Posterior vena cava (tissue), 2 donors: Measurements from ENCODE around the gene CORO2A. TPM values are rescaled to one million over a fixed set of nuclear protein-coding genes. Genes with fewer than 3 reads are reported as not detected.

ENCODE experiments used
- DNase-seq: peaks from one replicate; pipeline ENCODE4 v3.0.0-alpha.2; 2020; ENCODE audit warnings: low spot score
- intact Hi-C, 2 donors: fragments of 100-400 bp; cut with DNase I; formaldehyde crosslinking; loops; one replicate each; pipeline versions ENCODE4 v1.14.1 to v1.14.2; 2022 to 2023
- long read RNA-seq, 2 donors: library from polyadenylated mRNA; unstranded; transcript quantifications; one replicate each; pipeline ENCODE4 v2.0.0, GENCODE V29; 2020 to 2021
- total RNA-seq, 2 donors: library from RNA; stranded (reverse); fragmentation: NEBNext Ultra II Directional; extraction: Animal tissue kit (Norgen Biotek cat#: 25700); gene quantifications; one replicate each; pipeline ENCODE4 v1.2.1, GENCODE V29; 2021
- donor health status: DM: yes; HTN: yes; CAD: no.
- donor health status: DM: yes; HTN: yes; CAD: no.

CORO2A gene
- total RNA-seq = 1 to 10 TPM in 1 of 2 donors, under 1 TPM in 1; 0.95 to 1.2 TPM
- long read RNA-seq, donor 1, full-length matches to known transcripts = 1 of 1 reads
- long read RNA-seq, donor 1, partial matches to known transcripts = 0 of 1 reads
- long read RNA-seq, donor 1, other reads (novel, unspliced or antisense) = 0 of 1 reads
- long read RNA-seq, donor 2, full-length matches to known transcripts = 7 of 16 reads
- long read RNA-seq, donor 2, partial matches to known transcripts = 0 of 16 reads
- long read RNA-seq, donor 2, other reads (novel, unspliced or antisense) = 9 of 16 reads

GRCh38 chr9:98192503-98193335 lies at the start of gene CORO2A:
Gene CORO2A (minus strand): TSS chr9:98192637. CDS start chr9:98157660, 34,977 bp downstream.
- intact Hi-C loops = no loop called here
- DNase-seq = no peak

DNA sequence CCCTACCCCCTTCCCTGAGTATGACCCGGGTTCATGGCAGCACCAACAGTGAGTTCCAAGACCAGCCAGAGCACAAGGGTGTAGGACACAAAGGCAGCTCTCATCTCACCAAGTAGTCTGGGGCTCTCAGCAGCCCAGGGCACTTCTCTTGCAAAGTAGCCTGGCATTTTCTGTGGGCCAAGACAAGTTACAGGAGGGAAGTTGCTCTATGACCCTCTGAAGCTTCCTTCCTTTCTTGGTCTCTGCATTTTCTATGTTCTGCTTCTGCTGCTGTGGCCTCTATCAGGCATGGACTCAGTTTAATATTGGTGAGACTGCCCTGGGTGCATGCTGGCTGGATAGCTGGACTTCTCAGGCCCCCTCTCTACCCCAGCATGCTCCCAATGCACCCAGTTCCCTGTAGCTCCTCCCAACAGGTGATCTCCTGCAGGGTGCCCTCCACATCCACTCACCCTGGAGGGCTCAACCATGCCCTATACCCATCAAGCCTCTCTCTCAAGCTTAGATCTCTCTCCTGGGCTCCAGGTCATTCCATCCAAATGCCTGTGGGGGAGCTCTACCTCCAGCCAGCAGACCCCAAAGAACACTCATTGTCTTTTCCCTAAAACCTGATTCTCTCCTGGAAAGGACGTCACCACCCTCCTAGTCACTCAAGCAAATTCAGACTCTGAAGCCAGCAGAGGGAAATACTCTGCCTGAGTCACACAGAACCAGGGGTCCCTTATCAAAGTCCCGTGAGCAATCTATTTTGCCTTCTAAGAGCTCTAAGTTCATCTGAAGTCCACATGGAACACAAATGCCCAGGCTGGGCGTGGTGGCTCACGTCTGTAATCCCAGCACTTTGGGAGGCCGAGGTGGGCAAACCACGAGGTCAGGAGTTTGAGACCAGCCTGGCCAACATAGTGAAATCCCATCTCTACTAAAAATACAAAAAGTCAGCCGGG lies 49.2 kb upstream of the CORO2A start:
- DNase-seq = no peak

DNA sequence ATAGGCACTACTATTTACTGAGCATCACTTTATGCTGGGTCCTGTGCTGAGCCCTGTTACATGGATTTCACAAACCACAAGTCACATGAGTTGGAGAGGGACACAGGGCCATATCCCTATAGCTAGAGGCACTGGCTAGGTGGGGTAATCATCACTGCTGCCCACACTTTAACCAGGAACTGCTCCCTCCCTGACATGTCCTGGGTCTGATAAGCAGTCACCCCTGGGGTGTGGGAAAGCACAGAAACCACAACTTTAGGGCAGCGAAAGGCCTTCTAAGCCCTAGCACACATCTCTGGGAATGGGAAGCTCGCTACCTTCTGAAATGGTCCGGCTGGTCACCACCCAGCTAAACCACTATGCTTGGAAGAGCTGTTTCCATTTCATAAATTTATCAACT lies 48.0 kb upstream of the CORO2A start:
- no peak for DNase-seq
- intact Hi-C loops = no loop called here

More for the DNA sequence above, 49.2 kb upstream of the CORO2A start:
- intact Hi-C loops = no loop called here

- intact Hi-C loops = no loop called here
- DNase-seq = peak; percentile 20
Observed at GRCh38 chr9:98236901-98237487, 44.6 kb upstream of the CORO2A start.

DNA sequence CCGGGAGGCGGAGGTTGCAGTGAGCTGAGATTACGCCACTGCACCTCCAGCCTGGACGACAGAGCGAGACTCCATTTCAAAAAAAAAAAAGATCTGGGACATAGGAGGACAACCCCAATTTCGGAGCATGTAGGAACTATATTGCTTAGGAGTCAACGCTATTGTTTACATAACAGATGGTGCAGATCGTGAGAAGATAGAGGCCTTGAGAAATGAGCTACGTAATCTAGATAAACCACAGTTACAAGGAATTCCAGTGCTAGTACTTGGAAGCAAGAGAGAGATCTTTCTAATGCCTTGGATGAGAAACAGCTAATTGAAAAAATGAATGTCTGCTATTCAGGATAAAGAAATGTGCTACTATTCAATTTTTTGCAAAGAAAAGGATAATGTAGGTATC lies 42.7 kb upstream of the CORO2A start:
- DNase-seq = no peak
- intact Hi-C loops = no loop called here

DNA sequence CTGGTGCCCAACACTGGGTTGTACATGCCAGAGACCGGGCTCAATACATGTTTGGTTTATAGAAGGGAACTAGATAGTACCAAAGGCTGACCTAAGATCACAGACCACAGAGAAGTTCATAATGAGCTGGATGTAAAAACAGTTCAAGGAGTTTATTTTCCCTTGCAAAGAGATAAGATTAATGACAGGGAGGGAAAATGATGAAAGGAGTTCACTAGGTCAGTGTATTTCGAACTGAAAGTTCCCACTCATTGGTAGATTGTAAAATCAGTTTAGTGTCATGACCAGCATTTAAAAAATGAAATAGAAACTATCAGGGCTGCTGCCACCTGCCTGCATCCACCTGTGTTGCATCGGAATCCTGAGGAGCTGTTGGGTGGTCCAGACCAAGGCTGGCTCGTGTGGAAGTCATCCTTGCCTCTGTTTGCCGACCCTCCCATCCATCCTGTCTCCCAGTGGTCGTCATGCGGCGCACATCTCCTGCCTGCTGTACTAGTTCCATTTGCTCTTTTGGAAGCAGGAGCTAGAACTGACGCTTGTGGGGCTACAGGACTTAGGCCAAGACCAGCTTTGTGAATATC lies 41.9 kb upstream of the CORO2A start:
- intact Hi-C loops = no loop called here
- DNase-seq = peak; percentile 60

- intact Hi-C loops = no loop called here
- DNase-seq = peak; percentile 50
Observed at GRCh38 chr9:98232926-98233325, 40.5 kb upstream of the CORO2A start.

- intact Hi-C loops = no loop called here
- DNase-seq = peak; percentile 16
Observed at GRCh38 chr9:98231770-98232478, 39.5 kb upstream of the CORO2A start.

DNA sequence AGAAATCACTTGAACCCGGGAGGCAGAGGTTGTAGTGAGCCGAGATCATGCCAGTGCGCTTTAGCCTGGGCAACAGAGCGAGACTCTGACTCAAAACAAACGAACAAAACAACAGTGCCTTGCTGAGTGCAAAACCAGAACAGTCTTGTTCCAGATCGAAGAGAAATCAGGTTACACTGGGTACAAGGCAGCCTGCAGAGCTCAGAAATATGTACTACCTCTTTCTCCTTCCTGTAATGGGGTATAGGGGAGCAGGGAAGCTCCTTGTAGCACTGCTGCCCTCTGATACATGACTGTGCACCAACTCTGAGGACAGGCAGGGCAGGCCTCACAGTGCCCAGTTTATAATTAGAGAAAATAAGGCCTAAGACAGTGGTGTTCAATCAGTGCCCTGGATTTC lies 38.4 kb upstream of the CORO2A start:
- peak; percentile 13 for DNase-seq
- intact Hi-C loops = no loop called here

DNA sequence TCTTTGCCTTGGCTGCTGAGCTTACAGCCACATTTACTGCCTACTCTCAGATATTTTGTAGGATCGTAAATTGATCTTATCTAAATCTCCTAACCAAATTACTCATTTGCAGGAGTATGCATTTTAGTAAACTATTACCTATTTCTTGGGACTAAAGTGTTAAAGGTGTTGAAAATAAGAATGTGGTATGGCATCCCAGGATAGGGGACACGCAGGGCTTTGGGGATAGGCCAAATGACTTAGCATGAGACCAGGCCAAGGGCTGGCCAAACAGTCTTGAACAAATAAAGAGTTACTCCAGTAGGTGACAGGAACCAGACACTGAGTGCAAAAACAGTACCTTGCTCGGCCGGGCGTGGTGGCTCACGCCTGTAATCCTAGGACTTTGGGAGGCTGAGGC lies 37.9 kb upstream of the CORO2A start:
- intact Hi-C loops = no loop called here
- DNase-seq = peak; percentile 42

DNA sequence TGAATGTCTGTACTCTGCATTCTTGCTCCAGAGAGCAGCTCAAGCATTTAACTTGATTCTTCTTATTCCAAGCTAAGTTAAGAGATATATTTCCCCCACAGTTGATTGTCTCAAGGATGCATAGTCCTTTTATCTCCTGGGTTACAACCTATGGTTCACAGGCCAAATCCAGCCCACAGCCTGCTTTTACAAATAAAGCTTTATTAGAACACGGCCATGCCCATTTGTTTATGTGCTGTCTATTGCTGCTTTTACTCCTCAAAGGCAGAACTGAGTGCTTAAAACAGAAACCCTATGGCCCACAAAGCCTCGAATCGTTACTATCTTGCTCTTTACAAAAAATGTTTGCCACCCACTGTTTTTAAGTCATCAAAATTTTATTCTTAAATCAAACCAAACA lies 37.2 kb upstream of the CORO2A start:
- DNase-seq = no peak
- intact Hi-C loops = no loop called here

DNA sequence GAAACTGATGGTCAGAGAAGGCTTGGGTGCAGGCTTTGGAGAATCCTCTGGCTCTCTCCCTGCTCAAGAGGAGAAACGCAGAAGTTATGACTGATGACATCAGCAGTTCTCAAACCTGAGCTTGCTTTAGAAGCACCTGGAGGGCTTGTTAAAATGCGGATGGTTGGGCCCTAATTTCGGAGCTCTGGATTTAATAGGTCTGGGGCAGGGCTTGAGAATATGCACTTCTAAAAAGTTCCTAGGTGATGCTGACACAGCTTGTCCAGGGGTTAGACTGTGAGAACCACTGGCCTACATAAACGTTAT lies 36.6 kb upstream of the CORO2A start:
- intact Hi-C loops = no loop called here
- DNase-seq = peak; percentile 15

DNA sequence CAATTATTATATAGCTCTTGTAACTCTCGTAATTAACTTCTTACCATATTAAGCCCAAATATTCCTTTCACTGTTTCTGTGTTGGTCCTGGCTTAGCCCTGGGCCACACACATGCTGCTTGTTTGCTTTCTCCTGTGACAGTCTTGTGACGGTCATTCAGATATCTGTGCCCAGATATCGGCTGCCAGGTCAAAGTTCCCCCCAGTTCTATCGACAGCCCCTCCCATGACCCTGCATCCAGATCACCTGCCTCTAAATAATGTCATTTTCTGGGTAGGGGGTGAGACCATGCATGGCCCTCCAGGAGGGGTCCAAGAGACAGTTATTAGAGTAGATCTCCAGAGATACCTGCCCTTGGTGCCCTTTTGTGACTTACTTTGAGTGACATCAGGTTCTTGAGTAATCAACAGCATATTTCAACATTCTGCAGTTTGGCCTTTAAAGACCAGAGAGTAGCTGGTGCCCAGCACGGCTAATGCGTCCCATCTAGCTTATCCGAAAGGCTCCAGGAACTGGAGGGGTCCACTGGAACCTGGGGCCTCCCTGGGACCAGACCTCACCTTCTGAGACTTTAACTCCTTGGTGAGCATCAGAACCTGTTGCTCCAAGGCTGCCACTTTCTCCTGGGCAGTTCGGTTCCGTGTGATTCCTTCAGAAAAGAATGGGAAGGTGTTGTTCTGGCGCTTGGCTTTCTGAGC lies 36.1 kb upstream of the CORO2A start:
- intact Hi-C loops = no loop called here
- peak; percentile 41 for DNase-seq

DNA sequence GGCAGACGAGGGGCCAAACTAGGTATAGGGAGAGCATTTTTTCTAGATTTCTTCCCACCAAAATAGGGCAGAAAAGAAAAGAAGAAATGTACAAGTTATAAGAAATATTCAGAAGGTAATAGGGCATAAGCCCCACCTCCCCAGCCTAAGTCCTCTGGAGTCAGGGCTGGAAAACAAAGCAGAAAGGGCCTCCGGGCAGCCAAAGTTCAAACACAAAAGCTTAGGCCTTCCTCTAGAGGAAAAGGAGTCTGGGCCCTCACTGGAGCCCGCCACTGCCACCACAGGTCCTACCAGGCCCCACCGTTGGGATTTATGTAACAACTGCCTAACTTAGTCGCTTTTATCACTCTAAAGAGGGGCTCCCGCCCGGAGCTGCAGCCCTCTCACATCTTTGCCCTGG lies 35.4 kb upstream of the CORO2A start:
- intact Hi-C loops = no loop called here
- peak; percentile 34 for DNase-seq

DNA sequence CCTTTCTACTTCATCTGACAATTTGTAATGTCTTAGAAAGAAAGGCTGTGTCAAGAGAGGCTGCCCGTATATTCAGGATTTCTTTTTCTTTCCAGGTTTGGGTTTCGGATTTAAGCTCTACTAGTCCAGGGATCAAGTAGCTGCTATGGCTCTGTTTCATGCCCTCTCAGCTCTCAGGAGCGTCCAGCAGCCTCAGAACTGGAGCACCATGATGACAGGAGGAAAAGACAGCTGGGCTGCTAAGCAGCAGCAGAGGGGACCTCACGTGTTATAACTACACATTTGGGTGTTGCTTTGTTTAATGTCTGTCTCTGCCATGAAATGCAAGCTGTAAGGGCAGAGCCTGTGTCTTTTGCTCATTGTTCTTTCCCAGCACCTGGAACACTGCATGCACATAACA lies 34.5 kb upstream of the CORO2A start:
- intact Hi-C loops = no loop called here

GRCh38 chr9:98226516-98226915 lies 34.1 kb upstream of the CORO2A start:
- intact Hi-C loops = no loop called here
- DNase-seq = no peak

More for the DNA sequence above, 34.5 kb upstream of the CORO2A start:
- DNase-seq = no peak

GRCh38 chr9:98225015-98225442 lies 32.6 kb upstream of the CORO2A start:
- intact Hi-C loops = loop anchor here in 1 of 2 donors (1.0 kb wide), 1 partner anchor 24 kb away; no protein-coding TSS in a partner anchor
- no peak for DNase-seq
